Renal pelvis (tissue), 4 donors: ENCODE results near the gene HHATL. TPM values are rescaled to one million over a fixed set of nuclear protein-coding genes. Genes with fewer than 3 reads are reported as not detected.

Experiments
- DNase-seq: peaks from one replicate; pipeline ENCODE4 v3.0.0-alpha.2; 2013
- polyA plus RNA-seq, 3 donors: library from polyadenylated mRNA; unstranded; fragments of 120-200 nt; gene quantifications; one replicate each; pipeline ENCODE4 v1.2.1, GENCODE V29; 2013; ENCODE audit not compliant: insufficient read length in 3 of 3

HHATL gene
- polyA plus RNA-seq, 3 donors: 0.48 to 1.3 (median 0.54) TPM

DNA sequence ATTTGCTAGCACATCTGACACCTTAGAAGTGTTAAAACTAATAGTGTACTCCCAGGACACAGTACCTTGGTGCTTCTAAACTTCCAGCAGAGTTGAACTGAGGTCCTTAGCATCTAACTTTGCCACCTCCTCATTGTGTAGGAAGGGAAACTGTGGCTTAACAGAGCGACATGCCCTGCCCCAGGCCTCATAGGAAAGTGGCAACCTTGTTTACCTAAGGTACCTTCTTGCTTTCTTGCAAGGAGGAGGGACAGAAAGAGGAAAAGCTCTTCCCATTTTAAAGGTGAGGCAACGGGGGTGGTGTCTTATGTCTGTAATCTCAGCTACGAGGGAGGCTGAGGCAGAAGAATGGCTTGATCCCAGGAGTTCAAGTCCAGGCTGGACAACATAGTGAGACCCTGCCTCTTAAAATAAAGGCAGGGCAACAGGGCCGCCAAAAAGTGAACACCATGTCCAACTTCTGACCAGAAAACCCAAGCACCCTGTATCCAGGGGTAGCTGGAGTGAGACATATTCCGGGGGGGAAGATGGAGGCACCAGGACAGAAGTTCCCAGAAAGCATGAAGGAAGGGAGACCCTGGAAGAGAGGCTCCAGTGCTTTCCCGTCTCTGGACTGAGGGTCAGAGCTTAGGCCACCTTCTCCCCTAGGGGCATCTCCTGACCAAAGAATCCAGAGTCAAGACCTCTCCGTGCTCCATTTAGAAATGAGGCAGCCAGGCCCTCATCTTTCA lies 17.8 kb downstream of the HHATL start:
- DNase-seq: no peak

DNA sequence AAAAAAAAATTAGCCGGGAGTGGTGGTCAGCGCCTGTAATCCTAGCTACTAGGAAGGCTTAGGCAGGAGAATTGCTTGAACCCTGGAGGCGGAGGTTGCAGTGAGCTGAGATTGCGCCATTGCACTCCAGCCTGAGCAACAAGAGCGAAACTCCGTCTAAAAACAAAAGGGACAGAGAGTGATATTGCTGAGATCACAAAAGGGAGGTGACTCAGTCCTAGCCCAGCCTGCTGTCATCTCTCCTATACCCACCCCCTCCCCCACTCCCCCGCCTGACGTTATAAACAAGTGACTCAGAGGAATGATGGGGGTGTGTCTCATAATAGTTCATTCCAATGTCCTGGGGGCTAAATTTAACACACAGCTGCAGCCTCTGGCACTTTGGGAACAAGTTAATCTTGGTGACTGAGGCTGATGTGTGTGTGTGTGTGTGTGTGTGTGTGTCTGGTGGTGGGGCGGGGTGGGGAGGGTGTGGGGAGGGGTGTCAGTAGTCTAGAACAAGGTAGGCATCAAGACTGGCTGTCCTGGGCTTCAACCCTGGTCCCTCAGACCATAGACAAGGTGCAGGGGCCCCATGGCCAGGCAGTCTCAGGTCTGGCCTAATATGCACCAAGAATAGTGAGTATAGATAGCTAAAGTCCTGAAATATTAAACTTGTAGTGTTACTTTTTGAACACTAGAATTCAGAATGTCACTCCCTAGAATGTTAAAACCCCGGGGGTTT lies 18.6 kb downstream of the HHATL start:
- DNase-seq: no peak

DNA sequence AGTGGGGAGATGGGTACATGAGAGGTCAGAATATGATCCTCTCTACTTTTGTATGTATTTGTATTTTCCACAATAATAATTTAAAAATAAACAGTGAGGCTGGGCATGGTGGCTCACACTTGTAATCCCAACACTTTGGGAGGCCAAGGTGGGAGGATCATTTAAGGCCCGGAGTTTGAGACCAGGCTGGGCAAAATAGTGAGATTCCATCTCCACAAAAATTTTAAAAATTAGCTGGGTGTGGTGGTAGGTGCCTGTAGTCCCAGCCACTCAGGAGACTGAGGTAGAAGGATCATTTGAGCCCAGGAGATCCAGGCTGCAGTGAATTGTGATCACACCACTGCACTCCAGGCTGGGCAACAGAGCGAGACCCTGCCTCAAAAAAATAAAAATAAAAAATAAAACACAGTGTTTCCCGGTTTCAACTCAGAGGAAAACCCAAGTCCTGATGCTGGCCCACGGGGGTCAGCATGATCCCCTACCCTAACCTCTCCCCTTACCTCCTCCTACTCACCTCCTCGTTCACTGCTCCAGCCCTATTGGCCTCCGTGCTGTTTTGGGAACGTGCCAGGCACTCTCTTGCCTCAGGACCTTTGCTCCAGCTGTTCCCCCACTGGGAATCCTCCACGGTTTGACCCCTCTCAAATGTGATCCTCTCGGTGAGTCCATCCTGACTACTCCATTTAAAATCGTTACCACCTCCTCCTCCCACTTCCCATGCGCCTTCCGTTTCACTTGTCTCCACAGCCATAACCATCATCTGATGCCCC lies 20.1 kb downstream of the HHATL start:
- no peak for DNase-seq

DNA sequence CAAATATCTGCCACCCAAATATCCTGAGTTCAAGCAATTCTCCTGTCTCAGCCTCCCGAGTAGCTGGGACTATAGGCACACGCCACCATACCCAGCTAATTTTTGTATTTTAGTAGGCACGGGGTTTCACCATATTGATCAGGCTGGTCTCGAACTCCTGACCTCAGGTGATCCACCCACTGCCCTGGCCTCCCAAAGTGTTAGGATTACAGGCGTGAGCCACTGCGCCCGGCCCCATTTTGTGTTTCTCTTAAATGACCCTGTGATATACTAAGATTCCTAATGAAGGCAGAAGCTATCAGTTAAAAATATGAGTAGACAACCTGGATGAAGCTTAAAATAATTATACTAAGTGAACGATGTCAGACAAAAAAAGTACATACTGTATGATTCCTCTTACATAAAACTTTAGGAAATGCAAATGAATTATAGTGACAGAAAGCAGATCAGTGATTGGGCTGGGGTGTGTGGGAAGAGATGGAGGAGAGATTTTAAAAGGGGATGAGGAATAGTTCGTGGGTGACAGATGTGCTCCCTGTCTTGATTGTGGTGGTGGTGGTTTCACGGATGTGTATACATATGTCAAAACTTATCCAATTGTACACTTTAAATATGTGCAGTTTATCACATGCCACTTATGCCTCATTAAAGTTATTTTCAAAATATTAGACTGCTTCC lies 21.1 kb downstream of the HHATL start:
- DNase-seq: no peak

DNA sequence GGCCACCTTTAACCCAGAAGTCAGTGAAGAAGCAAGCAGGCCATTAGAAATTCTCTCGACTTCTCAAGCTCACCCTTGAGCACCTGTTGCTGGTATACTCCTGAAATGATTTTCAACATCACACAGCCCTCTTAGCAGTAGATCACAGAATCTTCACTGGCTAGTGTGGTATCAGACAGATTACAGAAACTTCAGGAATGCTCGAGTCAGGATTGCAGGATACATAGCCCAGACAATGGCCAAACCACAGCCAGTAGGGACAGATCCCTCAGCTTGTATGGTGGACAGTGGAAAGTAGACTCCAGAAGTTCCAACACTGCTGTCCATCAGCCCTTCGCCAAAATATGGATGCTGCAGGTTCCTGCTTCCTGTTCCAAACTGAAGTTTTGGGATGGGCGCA lies 21.8 kb downstream of the HHATL start:
- no peak for DNase-seq

DNA sequence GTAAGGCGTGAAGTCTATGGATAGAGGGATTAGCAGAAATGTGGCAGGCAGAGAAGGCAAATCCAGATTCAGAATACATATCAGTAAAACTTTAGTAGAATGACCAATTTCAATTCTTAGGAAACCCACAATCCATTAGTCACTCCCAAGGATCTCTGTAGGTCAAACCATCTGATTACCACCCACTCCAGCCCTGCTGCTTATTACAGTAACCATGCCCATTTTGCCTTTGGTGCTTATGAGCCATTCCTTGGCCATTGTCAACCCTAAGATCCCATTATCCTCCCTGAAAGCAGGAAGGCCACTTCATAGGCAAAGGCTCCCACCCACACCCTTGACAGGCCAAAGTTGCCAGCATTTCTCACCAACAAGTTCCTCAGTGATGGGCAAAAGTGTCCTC lies 22.3 kb downstream of the HHATL start:
- DNase-seq: no peak

DNA sequence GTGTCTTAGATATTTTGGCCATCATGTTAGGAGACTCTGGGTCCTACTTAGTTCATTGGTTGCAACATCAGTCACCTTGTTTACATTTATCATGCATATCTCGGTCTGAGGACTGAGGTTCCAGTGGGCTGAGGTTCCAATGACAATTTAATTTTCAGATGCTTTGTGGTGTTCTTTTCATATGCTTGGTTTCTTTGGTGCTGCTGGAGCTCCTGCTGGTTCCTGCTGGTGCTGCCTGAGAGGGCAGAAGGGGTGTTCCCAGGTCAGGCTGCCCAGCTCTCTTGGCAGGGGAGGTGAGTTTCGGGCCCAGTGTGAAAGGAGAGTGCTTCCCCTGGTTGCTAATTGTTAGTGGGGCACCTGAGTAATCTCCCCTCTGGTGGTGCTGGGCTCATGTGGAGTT lies 24.2 kb downstream of the HHATL start:
- DNase-seq: no peak

DNA sequence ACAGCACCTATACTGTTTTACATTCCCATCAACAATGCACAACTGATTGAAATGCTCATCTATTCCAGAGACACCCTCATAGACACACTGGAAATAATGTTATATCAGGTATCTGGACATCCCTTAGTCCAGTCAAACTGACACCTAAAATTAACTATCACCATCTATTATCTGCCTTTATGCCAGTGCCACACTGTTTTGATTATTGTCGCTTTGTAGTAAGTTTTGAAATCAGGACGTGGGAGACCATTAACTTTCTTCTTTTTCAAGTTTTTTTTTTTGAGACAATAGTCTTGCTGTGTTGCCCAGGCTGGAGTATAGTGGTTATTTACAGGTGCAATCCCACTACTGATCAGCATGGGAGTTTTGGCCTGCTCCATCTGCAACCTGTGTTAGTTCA lies 26.7 kb downstream of the HHATL start:
- DNase-seq: no peak

DNA sequence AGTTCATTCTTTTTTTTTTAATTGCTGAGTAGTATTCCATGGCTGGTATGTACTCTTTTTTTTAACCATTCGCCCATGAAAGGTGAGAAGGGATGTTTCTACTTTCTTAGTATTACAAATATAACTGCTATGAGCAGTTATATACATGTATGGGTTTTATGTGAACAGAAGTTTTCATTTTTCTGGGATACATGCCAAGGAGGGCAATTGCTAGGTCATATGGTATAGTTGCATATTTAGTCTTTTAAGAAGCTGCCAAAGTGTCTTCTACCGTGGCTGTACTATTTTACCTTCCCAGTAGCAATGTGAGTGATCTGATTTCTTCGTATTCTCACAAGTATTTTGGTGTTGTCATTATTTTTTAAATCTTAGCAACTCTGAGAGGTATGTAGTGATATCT lies 28.5 kb downstream of the HHATL start:
- no peak for DNase-seq

DNA sequence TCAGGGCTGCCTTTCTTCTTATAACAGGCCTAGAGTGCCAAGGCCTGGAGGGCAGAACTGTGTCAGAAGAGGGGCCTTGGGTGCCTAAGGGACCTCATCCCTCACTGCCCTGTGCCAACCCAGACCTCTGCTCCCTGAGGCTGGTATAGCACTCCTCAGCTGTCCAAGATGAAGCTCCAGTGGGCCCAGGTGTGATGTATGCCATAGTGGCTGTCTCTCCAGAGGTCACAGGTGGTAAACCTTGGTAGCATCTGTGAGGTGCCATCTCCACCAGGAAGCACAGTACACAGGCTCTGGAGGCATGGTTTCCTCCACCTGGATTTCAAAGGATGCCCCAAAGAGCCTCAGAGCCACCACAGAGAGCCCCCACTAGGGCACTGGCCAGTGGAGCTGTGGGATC lies 29.5 kb downstream of the HHATL start:
- no peak for DNase-seq

DNA sequence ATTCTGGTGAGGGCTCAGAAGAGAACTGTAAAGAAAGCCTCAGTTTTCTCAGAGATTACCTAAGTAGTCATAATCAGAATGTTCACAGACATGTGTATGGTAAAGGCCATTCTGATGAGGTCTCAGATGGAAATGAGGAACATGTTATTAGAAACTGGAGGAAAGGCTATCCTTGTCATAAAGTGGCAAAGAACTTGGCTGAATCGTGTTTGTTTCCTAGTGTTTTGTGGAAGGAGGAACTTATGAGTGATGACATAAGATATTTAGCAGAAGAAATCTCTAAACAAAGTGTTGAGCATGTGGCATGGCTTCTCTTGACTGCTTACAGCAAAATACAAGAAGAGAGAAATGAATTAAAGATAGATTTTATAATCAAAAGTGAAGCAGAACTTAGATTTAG lies 30.1 kb downstream of the HHATL start:
- DNase-seq: no peak

DNA sequence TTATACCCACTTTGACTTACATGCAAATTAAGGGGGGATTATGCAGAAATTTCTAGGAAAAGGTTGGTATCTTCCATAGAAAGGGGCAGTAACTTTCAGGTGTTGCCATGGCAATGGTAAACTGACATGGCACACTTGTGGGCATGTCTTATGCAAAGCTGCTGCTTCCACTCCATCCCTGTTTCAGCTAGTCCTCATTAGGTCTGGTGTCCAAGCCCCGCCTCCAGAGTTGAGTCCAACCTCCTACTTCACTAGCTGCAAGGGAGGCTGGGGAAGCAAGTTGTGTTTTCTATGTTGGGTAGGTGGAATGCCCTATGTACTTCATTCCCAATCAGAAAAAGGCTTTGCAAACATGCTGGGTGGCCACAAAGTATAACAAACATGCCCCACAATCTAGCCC lies 31.9 kb downstream of the HHATL start:
- no peak for DNase-seq

DNA sequence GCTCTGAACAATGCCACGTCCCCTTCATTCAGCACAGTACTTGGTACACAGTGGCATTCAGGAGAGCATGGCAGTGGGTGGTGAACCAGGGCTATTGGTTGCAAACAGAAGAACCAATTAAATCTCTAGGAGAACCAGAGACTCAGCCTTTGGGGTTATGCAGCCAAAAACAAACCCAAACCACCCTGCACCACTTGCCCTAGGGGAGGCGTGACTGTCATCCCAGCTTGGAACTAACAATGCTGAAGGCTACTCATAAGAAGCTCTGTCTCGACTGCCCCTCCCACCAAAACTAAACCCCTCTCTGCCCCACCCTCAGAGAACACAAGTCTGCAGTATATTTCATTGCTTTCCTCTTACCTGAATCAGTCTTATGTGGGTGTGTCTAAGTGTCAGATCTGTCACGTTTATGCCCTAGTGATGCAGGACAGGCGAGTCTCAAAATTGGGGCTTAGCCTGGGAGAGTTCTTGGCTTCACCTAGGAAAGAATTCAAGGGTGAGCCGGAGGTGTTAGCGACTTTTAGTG lies 32.5 kb downstream of the HHATL start:
- no peak for DNase-seq

DNA sequence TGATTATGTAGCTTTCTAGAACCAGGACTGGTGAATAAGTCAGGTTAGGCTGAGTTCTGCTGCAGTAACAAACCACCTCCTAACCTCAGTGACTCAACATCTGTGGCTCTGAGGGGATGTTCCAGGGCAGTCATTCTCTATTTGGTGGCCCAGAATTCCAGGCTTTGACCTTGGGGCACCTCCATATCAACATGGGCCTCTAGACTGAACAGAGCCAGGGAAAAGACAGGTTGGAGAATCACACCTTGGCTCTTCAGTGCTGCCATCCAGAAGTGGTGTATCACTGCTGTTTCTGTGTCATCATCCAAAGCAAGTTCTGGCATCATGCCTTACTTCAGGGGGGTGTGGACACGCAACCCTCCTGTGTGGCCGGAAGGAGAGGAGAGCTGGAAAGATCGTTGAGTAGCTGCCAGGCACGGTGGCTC lies 33.8 kb downstream of the HHATL start:
- DNase-seq: no peak

DNA sequence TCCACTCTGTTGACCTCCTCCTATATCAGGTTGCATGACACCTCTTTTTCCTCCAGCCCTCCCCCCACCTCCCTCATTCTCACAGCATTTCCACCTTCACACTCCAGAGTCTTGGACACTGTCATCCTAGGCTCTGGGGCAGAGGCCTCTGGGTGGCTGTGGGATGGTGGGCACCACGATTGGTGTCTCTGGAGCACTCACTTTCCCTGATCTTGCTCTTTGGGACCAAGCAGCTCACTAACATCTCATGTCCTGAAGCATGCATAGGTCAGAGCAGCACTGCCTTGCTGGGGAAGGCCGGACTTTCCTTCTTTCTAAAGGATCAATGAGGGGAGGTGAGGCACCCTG lies 34.2 kb downstream of the HHATL start:
- no peak for DNase-seq

DNA sequence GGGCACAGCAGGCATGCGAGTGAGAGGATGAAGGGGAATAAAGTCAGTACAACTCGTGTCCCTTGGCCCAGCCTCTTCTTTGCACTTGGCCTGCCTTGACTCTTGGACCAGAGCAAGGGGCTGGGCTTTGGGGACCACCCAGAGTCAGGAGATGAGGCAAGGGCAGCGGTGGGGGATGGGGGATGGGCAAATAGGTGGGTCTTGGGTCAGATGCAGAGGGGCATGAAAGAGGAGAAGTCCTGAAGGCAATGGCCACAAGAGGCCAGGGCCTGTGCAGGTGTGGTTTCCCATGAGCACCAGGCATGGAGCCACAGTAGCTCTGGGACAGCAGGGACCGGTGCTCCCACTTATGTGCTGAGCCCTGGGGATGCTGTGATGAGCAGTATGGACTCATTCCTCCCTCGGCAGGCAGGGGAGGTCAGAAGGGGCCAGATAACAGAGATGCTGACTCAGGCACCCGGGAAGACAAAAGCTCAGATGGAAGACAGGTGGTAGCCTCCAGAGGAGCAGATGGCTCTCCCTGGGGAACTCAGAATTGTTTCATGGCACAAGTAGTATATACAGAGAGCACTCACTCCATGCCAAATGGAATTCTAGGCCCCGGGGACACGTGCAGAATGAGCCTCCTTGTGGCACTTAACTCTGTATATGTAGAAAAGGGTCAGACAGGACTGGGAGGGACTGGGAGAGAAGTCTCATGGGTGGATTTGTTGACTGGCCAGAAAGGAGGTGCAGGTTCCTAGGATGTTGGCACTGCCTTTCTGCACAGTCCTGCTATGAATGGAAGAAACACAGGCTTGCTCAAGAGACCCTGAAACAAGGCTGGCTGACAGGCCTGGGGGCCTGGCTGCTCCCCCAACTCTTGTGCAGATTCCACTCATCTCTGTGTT lies 34.8 kb downstream of the HHATL start:
- DNase-seq: no peak

DNA sequence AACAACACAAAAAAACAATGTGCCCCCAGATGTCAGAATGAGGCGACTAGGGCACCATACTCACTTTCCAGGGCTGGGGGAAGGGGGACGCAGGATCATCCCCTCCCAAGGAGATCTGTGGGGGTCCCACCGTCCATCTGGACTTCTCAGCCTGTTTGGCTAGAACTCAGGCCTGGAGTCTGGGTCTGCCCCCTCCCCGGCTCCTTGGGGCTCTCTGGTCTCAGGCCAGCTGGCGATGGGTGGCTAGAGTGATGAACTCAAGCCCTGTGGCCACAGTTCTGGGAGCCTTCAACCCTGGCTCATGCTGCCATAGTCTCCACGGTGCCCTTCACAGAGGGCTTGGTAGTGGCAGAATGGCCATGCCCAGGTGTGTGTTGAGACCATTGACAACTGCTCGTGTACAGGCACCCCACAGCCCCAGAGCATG lies 35.5 kb downstream of the HHATL start:
- DNase-seq: no peak

DNA sequence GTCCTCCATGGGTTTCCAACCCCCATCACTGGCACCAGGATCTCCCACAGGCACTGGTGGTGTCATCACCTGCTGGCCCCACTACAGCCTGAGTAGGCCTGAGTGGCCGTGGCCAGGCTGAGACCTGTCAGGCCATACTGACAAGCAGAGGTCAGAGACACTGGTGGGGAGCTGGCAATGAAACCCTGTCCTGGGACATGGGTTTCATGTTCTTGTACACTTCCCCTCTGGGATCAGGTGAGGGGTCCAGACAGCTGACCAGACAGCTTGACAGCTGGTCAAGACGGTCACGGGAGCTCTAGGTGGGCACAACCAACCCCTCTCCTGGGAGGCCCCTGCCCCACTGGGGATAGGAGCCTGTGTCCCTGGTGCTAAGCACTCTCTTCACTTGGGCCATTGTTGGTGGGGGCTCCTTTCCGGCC lies 36.0 kb downstream of the HHATL start:
- DNase-seq: no peak

DNA sequence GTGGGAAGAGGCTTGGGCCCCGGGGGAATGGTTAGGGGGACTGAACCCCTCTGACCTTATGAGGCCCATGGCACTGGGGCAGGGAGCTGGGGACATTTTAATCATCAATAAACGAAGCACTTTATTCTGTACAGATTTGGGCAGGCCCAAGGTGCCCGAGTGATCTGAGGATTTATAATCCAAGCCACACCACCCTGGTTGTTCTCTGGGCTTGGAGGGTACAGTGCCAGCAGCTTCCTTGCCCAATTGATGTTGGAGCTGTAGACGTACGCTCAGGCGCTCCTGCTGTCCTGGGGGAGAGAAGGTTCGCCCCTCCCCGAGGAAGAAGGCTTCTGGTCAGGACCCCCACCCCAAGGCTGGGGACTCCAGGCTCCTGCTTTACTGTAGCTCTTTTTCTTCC lies 36.6 kb downstream of the HHATL start:
- DNase-seq: no peak

DNA sequence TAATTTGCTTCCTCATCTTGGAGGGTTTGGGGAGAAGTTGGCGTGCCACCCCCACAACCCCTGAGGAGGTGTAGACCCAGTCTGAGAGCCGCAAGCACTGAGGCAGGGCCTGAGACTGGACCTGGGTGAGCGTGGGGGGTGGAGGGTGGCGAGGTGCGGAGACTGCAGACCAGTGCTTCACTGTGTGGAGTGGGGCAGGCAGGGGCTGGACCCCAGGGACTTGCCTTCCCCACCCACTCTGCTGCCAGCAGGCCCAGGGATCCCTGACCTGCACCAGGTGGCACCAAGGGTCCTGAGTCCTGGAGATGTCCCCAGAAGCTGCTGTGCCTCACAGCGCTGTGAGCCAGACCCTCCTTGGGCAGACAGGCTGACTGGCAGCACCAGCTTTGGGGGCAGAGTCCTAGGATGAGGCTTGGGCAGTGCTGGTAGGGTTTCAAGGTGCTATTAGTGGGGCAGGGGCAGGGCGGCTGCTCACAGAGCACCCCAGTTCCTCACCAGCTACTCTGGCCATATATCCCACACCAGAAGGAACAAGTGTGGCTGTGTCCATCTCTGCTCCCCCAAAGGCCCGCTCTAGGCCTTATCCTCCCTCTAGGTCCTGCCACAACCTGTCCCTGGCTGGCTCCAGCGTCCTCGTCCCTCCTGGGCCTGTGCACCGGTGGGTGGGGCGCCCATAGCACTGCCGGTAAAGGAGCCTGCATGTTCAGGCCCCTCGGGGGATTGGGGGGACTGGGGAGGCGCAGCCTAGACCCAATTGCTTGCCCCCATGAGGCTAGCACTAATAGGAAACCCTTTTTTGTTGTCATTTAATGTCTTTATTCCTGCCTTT lies 37.3 kb downstream of the HHATL start:
- no peak for DNase-seq
